Measurements from ENCODE around the gene DOK6. TPM values are rescaled to one million over a fixed set of nuclear protein-coding genes. Genes with fewer than 3 reads are reported as not detected.

DOK6 gene
- total and polyA plus RNA-seq, 2 of the 13 experiments (the other 11 are each of a cell fraction or from before 2014, with no cell fraction given) = 17.0 to 17.2 TPM

DNA sequence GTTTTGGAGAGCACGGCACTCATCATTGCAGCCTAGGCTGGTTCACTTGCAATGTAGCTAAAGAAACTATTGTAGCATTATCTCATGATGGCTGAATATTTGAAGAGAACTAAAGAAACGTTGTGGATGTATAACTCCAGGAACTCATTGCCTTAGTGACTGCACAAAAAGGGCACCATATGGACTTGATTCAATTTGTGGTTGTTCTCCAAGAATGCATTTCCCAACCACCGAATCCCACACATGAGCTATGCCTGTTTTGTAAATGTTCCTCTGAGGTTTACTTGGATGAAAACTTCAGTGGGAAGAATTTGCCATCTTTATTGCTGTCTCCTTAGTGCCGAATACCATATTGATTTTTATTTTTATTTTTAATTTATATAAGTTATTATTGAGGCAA is 43.5 kb downstream of the DOK6 start:
- no peak for DNase-seq (ENCODE audit: low spot score)
- no peak for FAIRE-seq
- intact Hi-C loops (cut with micrococcal nuclease; ENCODE audit: unreplicated experiment) (no loop called here), in situ Hi-C loops (cut with HindIII; ENCODE audit: extremely low pct_ligation_motif_present, low pct_unique_long_range_greater_than_20kb) (no loop called here)
- Histone ChIP-seq H2AFZ (ENCODE audit: low read length) (no peak overlapping the region), H4K20me1 (ENCODE audit: insufficient read depth, low read length) (no peaks in the 10 kb centered on the region), H3K4me2 (ENCODE audit: low read depth, low read length) (no peak overlapping the region), H3K36me3 (replicated peaks in 1 of 2; ENCODE audit: control insufficient read depth in 1 of 2, insufficient read depth in 2 of 2, low read length in 2 of 2) (no peaks in the 10 kb centered on the region), H3K4me3 (replicated peaks in 1 of 3; ENCODE audit: insufficient read depth in 1 of 3, low read depth in 2 of 3, low read length in 3 of 3) (no peak overlapping the region), H3K9me3 (ENCODE audit: low read length) (peaks cover 9% of the 10 kb centered on the region), H3K4me1 (ENCODE audit: insufficient read depth, low read length) (no peaks in the 10 kb centered on the region), H3K27me3 (ENCODE audit: control insufficient read depth in 1 of 2, insufficient read depth in 2 of 2, low read length in 2 of 2) (no peaks in the 10 kb centered on the region), H3K9ac (ENCODE audit: insufficient read depth, low read depth, low read length) (no peak overlapping the region), H3K79me2 (ENCODE audit: insufficient read depth, low read length) (no peaks in the 10 kb centered on the region), H3K27ac (ENCODE audit: extremely low read length, insufficient read depth, low read length) (no peak overlapping the region)
- 58% methylated on average over 4 of the region's 4 CpGs for WGBS (ENCODE audit: low lambda C conversion rate)
- BruUV-seq (replicated peaks) = no TSS peak
- POLR2A ChIA-PET = no interaction called here
- CTCF ChIA-PET (ENCODE audit: low intra/inter-chr PET ratio, low total read pairs) = no interaction called here
- no peak for ATAC-seq
- TF ChIP-seq RELA (CRISPR knock-in tag; IDR thresholded peaks at IDR 0.05) = no peak
- TF ChIP-seq ZSCAN21 (CRISPR knock-in tag; IDR thresholded peaks at IDR 0.05; ENCODE audit: borderline replicate concordance) = no peak
- no peak for TF ChIP-seq ZNF772 (CRISPR knock-in tag; IDR thresholded peaks at IDR 0.05)
- no peak for TF ChIP-seq HNRNPL (IDR thresholded peaks at IDR 0.05; ENCODE audit: low read depth, low read length)
- TF ChIP-seq HDAC1 (CRISPR knock-in tag; IDR thresholded peaks at IDR 0.05) = no peak

DNA sequence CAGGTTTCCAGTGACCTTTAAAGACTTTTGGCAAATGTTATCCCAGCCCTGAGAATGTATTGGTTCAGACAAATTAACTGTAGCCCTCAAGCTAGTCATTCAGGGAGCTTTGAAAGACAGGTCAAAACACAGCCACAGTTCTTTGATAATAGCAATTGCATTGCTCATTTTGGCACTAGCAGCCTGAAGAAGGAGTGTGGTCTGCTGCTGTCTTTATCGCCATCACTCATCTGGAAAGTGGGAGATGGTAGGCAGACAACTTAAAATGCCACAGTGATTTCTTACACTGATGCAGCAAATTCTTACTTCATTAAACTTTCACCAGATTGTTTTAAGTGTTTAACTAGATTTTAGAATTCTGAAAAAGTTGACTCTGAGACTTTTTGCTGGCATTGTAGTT is 47.2 kb downstream of the DOK6 start:
- no peaks in the 10 kb centered on the region for H4K20me1 ChIP-seq (ENCODE audit: insufficient read depth, low read length)
- FAIRE-seq (no peak), ATAC-seq (no peak), DNase-seq (ENCODE audit: low spot score) (no peak)
- H3K27ac ChIP-seq (ENCODE audit: extremely low read length, insufficient read depth, low read length) = no peak overlapping the region
- no peaks in the 10 kb centered on the region for H3K27me3 ChIP-seq (ENCODE audit: control insufficient read depth in 1 of 2, insufficient read depth in 2 of 2, low read length in 2 of 2)
- no peaks in the 10 kb centered on the region for H3K4me1 ChIP-seq (ENCODE audit: insufficient read depth, low read length)
- no peak overlapping the region for H3K4me2 ChIP-seq (ENCODE audit: low read depth, low read length)
- CTCF ChIA-PET (ENCODE audit: low intra/inter-chr PET ratio, low total read pairs) = no interaction called here
- H3K9ac ChIP-seq (ENCODE audit: insufficient read depth, low read depth, low read length) = no peak overlapping the region
- no peaks in the 10 kb centered on the region for H3K36me3 ChIP-seq (replicated peaks in 1 of 2; ENCODE audit: control insufficient read depth in 1 of 2, insufficient read depth in 2 of 2, low read length in 2 of 2)
- peaks cover 8% of the 10 kb centered on the region for H3K9me3 ChIP-seq (ENCODE audit: low read length)
- H3K79me2 ChIP-seq (ENCODE audit: insufficient read depth, low read length) = no peaks in the 10 kb centered on the region
- intact Hi-C loops (cut with micrococcal nuclease; ENCODE audit: unreplicated experiment) = no loop called here
- no peak overlapping the region for H2AFZ ChIP-seq (ENCODE audit: low read length)
- no peak overlapping the region for H3K4me3 ChIP-seq (replicated peaks in 1 of 3; ENCODE audit: insufficient read depth in 1 of 3, low read depth in 2 of 3, low read length in 3 of 3)
- WGBS (ENCODE audit: low lambda C conversion rate) = 78% methylated on average over 1 of the region's 1 CpG
- POLR2A ChIA-PET = no interaction called here
- in situ Hi-C loops (cut with HindIII; ENCODE audit: extremely low pct_ligation_motif_present, low pct_unique_long_range_greater_than_20kb) = no loop called here
- no TSS peak for BruUV-seq (replicated peaks)
- TF ChIP-seq ZNF569 (CRISPR knock-in tag; IDR thresholded peaks at IDR 0.05; ENCODE audit: borderline replicate concordance) (no peak), U2AF1 (optimal IDR thresholded peaks at IDR 0.05; ENCODE audit: low read depth, low read length) (no peak), ZBTB8A (CRISPR knock-in tag; IDR thresholded peaks at IDR 0.05; ENCODE audit: borderline replicate concordance, low read depth) (no peak), HOXD1 (CRISPR knock-in tag; IDR thresholded peaks at IDR 0.05) (no peak), HDAC6 (IDR thresholded peaks at IDR 0.05; ENCODE audit: low read depth, low read length) (no peak), RBFOX2 (IDR thresholded peaks at IDR 0.05; ENCODE audit: low read depth, low read length) (no peak), ASH2L (IDR thresholded peaks at IDR 0.05; ENCODE audit: insufficient read length, low read depth, low read length) (no peak), ZNF652 (CRISPR knock-in tag; IDR thresholded peaks at IDR 0.05; ENCODE audit: borderline replicate concordance, low read depth) (no peak)
- TF ChIP-seq, protein P1, sequence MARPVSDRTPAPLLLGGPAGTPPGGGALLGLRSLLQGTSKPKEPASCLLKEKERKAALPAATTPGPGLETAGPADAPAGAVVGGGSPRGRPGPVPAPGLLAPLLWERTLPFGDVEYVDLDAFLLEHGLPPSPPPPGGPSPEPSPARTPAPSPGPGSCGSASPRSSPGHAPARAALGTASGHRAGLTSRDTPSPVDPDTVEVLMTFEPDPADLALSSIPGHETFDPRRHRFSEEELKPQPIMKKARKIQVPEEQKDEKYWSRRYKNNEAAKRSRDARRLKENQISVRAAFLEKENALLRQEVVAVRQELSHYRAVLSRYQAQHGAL (CRISPR knock-in tag; IDR thresholded peaks at IDR 0.05; ENCODE audit: not compliant biosample characterization) = no peak
